ENCODE measurements around the gene PTPRG. TPM values are rescaled to one million over a fixed set of nuclear protein-coding genes. Genes with fewer than 3 reads are reported as not detected.

Gene PTPRG
- polyA plus RNA-seq, 1 donor (not counting 4 experiments of a cell fraction or from before 2014, with no cell fraction given), result 12.1 TPM

DNA sequence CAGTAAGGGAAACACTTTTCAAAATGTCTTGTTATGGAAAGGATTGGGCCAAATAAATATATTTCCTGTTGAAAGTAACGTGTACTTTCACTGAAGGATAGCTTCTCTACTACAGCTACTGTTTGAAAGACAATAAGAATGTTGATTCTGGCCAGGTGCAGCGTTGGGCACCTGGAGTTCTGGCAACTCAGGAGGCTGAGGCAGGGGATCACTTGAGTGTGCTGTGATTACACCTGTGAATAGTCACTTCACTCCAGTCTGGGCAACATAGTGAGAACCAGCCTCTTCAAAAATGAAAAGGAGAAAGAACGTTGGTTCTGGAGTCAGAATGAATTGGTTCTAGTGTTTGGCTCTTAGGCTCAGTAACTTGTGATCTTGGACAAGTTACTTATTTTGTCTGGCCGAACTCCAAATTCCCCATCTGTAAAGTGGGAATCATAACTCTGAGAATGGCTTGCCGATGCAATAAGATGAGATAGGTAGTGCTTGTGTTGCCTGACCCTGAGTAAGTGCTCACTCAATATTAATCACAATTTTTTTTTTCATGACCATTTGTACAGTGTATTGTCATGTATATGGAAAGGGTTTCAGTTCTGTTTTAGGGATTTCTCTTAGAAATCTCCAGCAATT lies 310.8 kb downstream of the PTPRG start:
- Histone ChIP-seq H3K4me1 (ENCODE audit: control insufficient read depth, extremely low read depth, insufficient read depth, low read length) (no peaks in the 10 kb centered on the region), H4K20me1 (ENCODE audit: control insufficient read depth, extremely low read depth, insufficient read depth, low read length) (no peaks in the 10 kb centered on the region), H3K9me1 (ENCODE audit: control insufficient read depth, extremely low read depth, insufficient read depth, low read length) (no peaks in the 10 kb centered on the region), H3K9me3 (ENCODE audit: control insufficient read depth, low read depth, low read length) (no peaks in the 10 kb centered on the region), H3K27me3 (ENCODE audit: control insufficient read depth, extremely low read depth, insufficient read depth, low read length) (no peaks in the 10 kb centered on the region), H2AFZ (ENCODE audit: control insufficient read depth, low read length) (no peak overlapping the region), H3K27ac (ENCODE audit: control insufficient read depth, insufficient read depth, low read length) (no peak overlapping the region), H3K4me3 (ENCODE audit: control insufficient read depth in 2 of 3, extremely low read depth in 1 of 3, insufficient read depth in 2 of 3, low read depth in 1 of 3, low read length in 3 of 3) (no peak overlapping the region), H3K4me2 (ENCODE audit: control insufficient read depth, extremely low read depth, insufficient read depth, low read depth, low read length) (no peak overlapping the region), H3K79me2 (ENCODE audit: control insufficient read depth, insufficient read depth, low read length) (no peaks in the 10 kb centered on the region), H3K9ac (ENCODE audit: control insufficient read depth, extremely low read depth, insufficient read depth, low read length) (no peak overlapping the region), H3K36me3 (ENCODE audit: control insufficient read depth in 2 of 2, extremely low read depth in 1 of 2, insufficient read depth in 2 of 2, low read length in 2 of 2) (no peaks in the 10 kb centered on the region)
- dilution Hi-C loops (cut with MboI; ENCODE audit: extremely low pct_ligation_motif_present, low sequenced_read_pairs), result no loop called here
- no peak for TF ChIP-seq EZH2 (IDR thresholded peaks at IDR 0.05; ENCODE audit: low read length)
- TF ChIP-seq, protein P1, sequence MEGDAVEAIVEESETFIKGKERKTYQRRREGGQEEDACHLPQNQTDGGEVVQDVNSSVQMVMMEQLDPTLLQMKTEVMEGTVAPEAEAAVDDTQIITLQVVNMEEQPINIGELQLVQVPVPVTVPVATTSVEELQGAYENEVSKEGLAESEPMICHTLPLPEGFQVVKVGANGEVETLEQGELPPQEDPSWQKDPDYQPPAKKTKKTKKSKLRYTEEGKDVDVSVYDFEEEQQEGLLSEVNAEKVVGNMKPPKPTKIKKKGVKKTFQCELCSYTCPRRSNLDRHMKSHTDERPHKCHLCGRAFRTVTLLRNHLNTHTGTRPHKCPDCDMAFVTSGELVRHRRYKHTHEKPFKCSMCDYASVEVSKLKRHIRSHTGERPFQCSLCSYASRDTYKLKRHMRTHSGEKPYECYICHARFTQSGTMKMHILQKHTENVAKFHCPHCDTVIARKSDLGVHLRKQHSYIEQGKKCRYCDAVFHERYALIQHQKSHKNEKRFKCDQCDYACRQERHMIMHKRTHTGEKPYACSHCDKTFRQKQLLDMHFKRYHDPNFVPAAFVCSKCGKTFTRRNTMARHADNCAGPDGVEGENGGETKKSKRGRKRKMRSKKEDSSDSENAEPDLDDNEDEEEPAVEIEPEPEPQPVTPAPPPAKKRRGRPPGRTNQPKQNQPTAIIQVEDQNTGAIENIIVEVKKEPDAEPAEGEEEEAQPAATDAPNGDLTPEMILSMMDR (optimal IDR thresholded peaks at IDR 0.05 in 1 of 3, IDR thresholded peaks at IDR 0.05 in 1 of 3, conservative IDR thresholded peaks at IDR 0.05 in 1 of 3; ENCODE audit: extremely low read depth in 1 of 3, insufficient read depth in 2 of 3, low read length in 3 of 3), result no peak
- no peak for FAIRE-seq
- DNase-seq (ENCODE audit: low read depth, low spot score), result no peak

DNA sequence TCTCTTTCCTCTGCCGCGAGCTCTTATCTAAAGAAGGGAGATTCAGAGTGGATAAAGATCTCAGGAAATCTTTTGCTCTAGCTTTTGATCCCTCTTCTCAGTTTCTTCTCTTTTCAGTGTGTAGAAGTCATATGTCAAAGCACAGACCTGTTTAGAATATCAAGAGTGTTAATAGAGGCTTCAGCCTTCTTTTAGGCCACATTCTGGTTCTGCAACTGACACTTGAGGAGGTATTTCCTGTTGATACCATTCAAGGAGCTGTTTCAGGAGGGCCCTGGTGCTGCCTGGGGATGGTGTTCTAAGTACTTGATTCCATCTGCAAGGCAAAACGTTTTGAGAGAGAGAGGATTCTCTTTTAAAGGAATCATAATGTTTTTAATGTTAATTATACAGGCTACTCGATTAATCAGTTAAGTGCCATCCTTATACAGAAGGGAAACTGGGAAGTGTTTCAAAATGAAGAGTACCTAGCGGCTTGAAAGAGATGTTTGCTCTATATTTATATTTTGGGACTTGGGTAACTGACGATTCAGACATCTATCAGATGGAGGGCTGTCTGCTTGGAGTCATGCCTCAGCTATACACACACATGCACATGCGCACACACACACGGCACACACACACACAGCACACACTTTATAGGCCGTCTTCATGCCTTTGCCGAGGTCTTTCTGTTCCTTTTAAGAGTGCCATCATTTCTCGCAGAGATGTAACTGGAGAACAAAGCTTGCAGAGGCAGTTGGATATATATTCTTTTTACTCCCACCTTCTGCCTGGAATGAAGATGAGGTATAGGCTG lies 313.9 kb downstream of the PTPRG start:
- H3K27ac ChIP-seq (ENCODE audit: control insufficient read depth, insufficient read depth, low read length), result no peak overlapping the region
- H3K9me1 ChIP-seq (ENCODE audit: control insufficient read depth, extremely low read depth, insufficient read depth, low read length), result no peaks in the 10 kb centered on the region
- H3K9me3 ChIP-seq (ENCODE audit: control insufficient read depth, low read depth, low read length), result no peaks in the 10 kb centered on the region
- no peaks in the 10 kb centered on the region for H3K79me2 ChIP-seq (ENCODE audit: control insufficient read depth, insufficient read depth, low read length)
- no peak overlapping the region for H3K4me3 ChIP-seq (ENCODE audit: control insufficient read depth in 2 of 3, extremely low read depth in 1 of 3, insufficient read depth in 2 of 3, low read depth in 1 of 3, low read length in 3 of 3)
- H2AFZ ChIP-seq (ENCODE audit: control insufficient read depth, low read length), result no peak overlapping the region
- H3K4me2 ChIP-seq (ENCODE audit: control insufficient read depth, extremely low read depth, insufficient read depth, low read depth, low read length), result no peak overlapping the region
- H3K9ac ChIP-seq (ENCODE audit: control insufficient read depth, extremely low read depth, insufficient read depth, low read length), result no peak overlapping the region
- dilution Hi-C loops (cut with MboI; ENCODE audit: extremely low pct_ligation_motif_present, low sequenced_read_pairs), result no loop called here
- no peaks in the 10 kb centered on the region for H3K27me3 ChIP-seq (ENCODE audit: control insufficient read depth, extremely low read depth, insufficient read depth, low read length)
- H4K20me1 ChIP-seq (ENCODE audit: control insufficient read depth, extremely low read depth, insufficient read depth, low read length), result no peaks in the 10 kb centered on the region
- no peak for DNase-seq (ENCODE audit: low read depth, low spot score)
- no peaks in the 10 kb centered on the region for H3K36me3 ChIP-seq (ENCODE audit: control insufficient read depth in 2 of 2, extremely low read depth in 1 of 2, insufficient read depth in 2 of 2, low read length in 2 of 2)
- no peak for FAIRE-seq
- no peaks in the 10 kb centered on the region for H3K4me1 ChIP-seq (ENCODE audit: control insufficient read depth, extremely low read depth, insufficient read depth, low read length)
- TF ChIP-seq EZH2 (IDR thresholded peaks at IDR 0.05; ENCODE audit: low read length), result no peak
- TF ChIP-seq, protein P1 (optimal IDR thresholded peaks at IDR 0.05 in 1 of 3, IDR thresholded peaks at IDR 0.05 in 1 of 3, conservative IDR thresholded peaks at IDR 0.05 in 1 of 3; ENCODE audit: extremely low read depth in 1 of 3, insufficient read depth in 2 of 3, low read length in 3 of 3), result no peak

All from keratinocyte (primary cell).